ENCODE results near the gene MSI2.

MSI2 gene

DNA sequence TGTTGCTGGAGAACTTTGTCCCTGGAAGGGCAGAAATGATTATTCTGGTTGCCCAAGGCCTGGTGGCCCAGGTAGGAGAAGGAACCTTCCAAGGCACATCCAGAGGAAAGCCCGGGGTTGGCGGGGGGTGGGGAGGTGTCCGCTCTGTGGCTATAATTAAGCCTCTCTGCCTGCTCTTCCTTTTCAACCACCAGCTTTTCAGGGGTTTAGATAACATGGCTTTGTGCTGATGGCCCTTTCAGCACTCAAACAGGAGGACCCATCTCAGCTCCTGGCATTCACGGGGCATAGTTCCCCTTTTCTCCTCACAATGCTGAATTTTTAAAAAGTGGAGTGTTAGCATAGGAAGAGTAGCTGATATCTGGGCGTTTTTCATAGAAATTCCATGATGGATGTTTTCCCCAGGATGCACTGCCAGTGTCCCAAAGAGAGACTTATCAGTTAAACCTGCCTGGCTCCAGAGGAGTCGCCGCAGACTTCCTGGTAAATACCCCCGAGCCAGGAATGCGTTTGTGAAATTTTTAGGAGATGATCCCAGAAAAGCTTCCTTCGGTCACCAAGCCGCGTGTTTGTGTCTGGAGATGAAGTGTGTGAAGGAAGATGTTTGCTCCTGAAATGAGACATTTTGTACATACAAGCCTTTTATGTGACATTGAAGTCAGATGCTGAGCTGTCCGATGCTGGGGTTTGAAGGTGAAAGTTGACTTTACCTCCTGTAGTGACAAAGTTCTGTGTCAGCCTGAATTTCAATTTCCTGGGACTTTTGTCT, 188.5 kb downstream of the MSI2 start:
- DNase-seq, result no peak

- no peak for DNase-seq
Measured at GRCh38 chr17:57445772-57446472, 189.6 kb downstream of the MSI2 start.

- DNase-seq, result no peak
Measured at GRCh38 chr17:57447357-57447989, 191.2 kb downstream of the MSI2 start.

GRCh38 chr17:57447990-57448758, 191.9 kb downstream of the MSI2 start:
- no peak for DNase-seq

- DNase-seq, result no peak
Measured at GRCh38 chr17:57448759-57449283, 192.5 kb downstream of the MSI2 start.

DNA sequence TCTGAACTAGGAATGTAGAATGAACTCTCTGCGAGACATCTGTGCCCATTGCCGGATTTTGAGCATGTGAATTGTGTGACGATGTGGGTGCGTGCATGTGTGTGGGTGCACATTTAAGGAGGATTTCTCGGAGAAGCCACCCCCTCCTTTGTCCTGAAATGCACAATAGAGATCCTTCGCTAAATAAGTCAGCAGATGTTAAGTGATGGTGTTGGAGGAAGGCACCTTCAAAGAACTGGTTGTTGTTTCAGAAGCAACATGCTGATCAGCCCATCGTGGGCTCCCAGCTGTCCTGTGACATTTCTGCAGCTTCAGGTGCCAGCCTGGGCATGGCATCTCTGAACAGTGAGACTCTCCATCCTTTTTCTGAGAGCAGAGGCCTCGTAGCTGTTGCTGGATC, 194.9 kb downstream of the MSI2 start:
- no peak for DNase-seq

GRCh38 chr17:57451643-57452042, 195.3 kb downstream of the MSI2 start:
- no peak for DNase-seq

- DNase-seq, result no peak
Measured at GRCh38 chr17:57453841-57454425, 197.6 kb downstream of the MSI2 start.

DNA sequence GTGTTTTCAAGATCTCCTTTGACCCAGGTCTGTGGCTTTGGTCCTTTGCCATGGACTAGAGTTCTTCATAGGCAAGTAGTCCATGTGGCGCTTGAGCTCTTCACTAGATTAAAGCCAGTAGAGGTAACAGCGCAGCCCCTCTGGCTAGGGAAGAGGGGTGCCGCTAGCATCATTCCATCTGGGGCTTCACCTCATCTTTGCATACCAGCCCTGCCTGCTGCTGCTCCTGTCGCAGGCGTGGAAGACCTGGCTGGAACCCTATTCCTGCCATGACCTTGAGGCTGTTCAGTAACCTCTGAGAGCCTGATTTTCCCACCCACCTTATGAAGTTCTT, 198.4 kb downstream of the MSI2 start:
- DNase-seq, result no peak

DNA sequence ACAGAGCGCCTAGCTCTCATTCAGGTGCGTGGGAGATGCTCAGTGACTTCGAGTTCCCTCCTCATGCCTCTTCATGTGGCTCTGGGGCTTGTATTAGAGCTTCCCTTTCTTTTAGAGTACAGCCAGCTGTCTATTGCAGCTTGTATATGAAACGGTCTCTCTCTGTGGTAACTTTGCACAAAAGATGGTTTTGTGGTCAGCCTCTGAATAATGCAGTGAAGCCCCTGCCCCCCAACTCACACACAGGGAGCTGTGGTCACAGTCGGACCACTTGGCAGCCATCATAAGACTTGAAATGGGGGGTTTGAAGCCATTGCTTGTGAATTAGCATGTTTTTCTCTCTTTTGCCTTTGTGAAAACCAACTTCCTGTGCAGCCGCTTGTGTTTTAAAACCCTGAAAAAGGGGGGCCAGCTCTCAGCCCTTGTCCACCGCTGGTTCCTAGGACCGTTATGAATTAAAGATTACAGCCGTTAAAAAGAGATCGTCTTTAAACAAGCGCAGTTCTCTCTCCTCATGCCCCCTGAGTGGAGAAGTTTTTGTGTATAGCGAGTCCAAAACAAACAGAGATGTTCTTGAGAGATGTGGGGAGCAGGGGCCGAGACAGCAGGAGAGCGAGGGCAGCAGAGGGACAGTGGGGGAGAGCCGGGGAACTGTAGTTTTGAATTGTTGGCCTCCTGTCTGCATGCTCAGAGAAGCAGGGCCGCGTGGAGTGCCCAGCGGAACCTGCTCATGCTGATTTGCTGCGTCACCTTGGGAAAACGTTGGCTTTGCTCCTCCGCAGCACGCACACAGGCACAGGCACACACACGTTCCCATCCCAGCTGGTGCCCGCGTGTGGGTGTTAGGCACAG, 199.0 kb downstream of the MSI2 start:
- peak; percentile 66 for DNase-seq

DNA sequence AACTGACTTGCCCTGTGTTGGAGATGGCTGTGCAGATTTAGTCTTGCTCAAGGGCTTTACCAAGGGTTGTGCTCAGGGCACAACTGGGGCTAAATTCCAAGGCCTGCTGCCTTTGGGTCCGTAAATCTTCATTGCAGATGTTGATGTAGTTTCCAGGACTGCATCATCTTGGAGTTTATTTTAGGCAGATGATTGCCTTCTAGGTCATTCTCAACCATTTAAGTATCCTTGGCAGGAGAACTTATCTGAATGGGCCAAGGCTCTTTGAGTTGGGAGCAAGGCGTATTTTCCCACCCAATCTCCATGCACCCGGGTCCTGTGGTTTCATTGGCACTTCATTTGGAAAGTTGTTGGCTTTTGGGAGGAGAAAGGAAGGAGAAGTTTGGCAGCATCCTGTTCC, 200.3 kb downstream of the MSI2 start:
- no peak for DNase-seq

- DNase-seq, result no peak
Measured at GRCh38 chr17:57457188-57457587, 200.9 kb downstream of the MSI2 start.

DNA sequence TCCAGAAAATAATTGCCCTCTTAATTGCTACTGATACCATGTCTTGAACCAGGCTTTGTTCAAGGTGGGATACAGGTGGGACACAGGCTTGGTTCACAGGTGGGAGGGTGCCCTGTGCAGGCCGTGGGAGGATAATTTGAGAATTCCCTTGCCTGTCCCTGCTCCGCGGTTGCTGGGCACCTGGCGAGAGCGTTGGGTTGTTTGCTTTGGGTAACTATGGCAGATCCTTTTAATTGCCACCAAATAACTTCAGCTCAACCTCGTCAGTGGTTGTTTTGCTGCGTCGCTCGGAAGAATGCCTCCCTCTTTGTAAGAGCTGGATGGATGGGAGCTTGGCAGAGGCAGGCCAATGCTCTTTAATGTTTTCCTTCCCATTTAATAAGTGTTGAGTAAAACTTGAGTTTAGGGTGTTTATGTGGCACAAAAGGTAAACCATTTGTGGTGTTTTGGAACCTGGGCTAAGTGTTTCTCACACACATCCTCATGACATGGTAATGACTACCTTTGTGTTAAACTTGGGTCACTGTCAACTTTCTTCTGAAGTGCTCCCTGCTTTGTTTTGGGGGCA, 202.5 kb downstream of the MSI2 start:
- DNase-seq, result no peak

DNA sequence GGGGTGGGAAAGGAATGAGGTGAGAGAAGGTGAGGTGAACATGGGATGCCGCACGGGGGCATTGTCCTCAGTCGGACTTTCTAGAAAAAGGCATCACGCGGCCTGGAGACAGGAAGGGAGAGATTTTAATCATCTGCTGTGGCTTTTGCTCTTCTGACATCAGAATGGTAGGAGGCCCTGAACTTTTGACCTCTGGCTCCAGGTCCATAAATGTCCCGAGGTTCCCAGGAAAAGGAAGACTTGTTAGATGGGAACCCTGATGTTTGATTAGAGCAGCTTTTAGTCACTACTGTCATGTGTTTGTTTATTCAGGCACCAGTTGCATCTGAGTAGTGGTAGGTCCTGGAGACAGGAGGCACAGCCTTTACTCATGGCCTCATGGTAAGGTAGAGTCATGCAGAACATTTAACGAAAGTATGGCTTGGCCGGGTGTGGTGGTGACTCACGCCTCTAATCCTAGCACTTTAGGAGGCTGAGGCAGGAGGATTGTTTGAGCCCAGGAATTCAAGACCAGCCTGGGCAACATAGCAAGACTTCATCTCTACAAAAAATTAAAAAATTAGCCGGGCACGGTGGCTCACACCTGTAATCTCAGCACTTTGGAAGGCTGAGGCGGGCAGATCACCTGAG, 203.1 kb downstream of the MSI2 start:
- DNase-seq, result peak; percentile 66

GRCh38 chr17:57461082-57461481, 204.8 kb downstream of the MSI2 start:
- peak; percentile 64 for DNase-seq

DNA sequence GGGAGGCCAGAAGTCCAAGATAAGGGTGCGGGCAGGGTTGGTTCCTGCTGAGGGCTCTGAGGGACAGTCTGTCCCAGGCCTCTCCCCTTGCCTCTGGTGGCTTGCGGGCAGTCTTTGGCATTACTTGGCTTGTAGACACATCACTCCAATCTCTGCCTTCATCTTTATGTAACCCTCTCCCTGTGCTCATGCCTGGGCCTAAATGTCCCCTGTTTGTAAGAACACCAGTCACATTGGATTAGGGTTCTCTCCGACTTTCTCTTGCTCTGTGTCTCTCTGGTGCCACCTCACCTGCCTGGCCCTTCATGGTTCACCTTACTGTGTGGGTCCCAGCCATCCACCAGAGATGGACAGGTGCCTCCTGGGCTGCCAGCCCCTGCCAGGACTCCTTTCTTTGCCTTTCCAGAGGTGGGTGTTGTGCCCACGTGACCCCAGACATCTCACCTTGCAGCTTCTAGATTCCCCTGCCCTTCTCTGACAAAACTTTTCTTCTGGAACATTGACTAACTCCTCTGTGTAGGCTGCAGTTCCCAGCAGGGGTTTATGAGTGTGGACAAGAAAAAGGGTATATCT, 205.8 kb downstream of the MSI2 start:
- DNase-seq, result peak; percentile 44

- peak; percentile 93 for DNase-seq
Measured at GRCh38 chr17:57463103-57463885, 207.0 kb downstream of the MSI2 start.

GRCh38 chr17:57464191-57464864, 208.0 kb downstream of the MSI2 start:
- DNase-seq, result no peak

DNA sequence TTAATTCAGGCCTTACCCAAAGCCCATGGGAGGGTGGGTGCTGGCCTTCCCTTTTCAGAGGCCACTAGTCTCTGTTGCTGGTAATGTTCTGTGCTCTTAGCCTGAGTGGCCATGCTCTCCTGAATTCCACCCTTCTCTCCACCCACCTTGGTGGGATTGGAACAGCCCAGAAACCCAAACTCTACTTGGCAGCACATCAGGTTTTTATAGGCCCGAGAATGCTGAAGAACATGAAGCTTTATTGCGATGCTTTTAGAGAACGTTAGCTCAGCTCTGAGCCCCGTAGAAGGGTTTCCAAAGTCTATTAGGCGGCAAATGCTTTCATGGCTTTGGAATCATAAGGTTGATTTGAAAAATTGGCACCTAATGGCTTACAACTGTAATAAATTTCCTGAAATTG, 209.3 kb downstream of the MSI2 start:
- no peak for DNase-seq

Measured in stimulated activated CD8-positive, alpha-beta memory T cell treated with anti-CD3 and anti-CD28 coated beads, Interleukin-4, amount 100 ng/mL, for 48 hours (primary cell).